ENCODE data around the gene MBOAT2. TPM values are rescaled to one million over a fixed set of nuclear protein-coding genes. Genes with fewer than 3 reads are reported as not detected.

MBOAT2 gene
- total RNA-seq, 2 donors from 2014 or later: 6.7 to 13.5 TPM

- H3K4me1 ChIP-seq: no peaks in the 10 kb centered on the region
- no peak overlapping the region for H3K27ac ChIP-seq
- H3K27me3 ChIP-seq: no peaks in the 10 kb centered on the region
- intact Hi-C loops (cut with DNase I): no loop called here
- ATAC-seq: no peak
- no peak overlapping the region for H3K4me3 ChIP-seq
- DNase-seq: no peak
- H3K9me3 ChIP-seq: no peaks in the 10 kb centered on the region
- H3K36me3 ChIP-seq (replicated peaks in 1 of 2; ENCODE audit: insufficient read depth in 1 of 2, low read depth in 2 of 2): no peaks in the 10 kb centered on the region
- TF ChIP-seq, protein P1, sequence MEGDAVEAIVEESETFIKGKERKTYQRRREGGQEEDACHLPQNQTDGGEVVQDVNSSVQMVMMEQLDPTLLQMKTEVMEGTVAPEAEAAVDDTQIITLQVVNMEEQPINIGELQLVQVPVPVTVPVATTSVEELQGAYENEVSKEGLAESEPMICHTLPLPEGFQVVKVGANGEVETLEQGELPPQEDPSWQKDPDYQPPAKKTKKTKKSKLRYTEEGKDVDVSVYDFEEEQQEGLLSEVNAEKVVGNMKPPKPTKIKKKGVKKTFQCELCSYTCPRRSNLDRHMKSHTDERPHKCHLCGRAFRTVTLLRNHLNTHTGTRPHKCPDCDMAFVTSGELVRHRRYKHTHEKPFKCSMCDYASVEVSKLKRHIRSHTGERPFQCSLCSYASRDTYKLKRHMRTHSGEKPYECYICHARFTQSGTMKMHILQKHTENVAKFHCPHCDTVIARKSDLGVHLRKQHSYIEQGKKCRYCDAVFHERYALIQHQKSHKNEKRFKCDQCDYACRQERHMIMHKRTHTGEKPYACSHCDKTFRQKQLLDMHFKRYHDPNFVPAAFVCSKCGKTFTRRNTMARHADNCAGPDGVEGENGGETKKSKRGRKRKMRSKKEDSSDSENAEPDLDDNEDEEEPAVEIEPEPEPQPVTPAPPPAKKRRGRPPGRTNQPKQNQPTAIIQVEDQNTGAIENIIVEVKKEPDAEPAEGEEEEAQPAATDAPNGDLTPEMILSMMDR (IDR thresholded peaks at IDR 0.05): no peak
- TF ChIP-seq POLR2A (IDR thresholded peaks at IDR 0.05): no peak
- 76 to 78% methylated on average over 17 of the region's 17 CpGs for WGBS, 2 donors
Observed at GRCh38 chr2:8927510-8928455, 75.7 kb downstream of the MBOAT2 start.

GRCh38 chr2:8926356-8926755 lies 77.1 kb downstream of the MBOAT2 start:
- Histone ChIP-seq H3K27ac (no peak overlapping the region), H3K9me3 (no peaks in the 10 kb centered on the region), H3K4me3 (no peak overlapping the region), H3K27me3 (no peaks in the 10 kb centered on the region), H3K36me3 (replicated peaks in 1 of 2; ENCODE audit: insufficient read depth in 1 of 2, low read depth in 2 of 2) (no peaks in the 10 kb centered on the region), H3K4me1 (no peaks in the 10 kb centered on the region)
- ATAC-seq (no peak), DNase-seq (no peak)
- TF ChIP-seq POLR2A (IDR thresholded peaks at IDR 0.05): no peak
- TF ChIP-seq, protein P1 (IDR thresholded peaks at IDR 0.05): no peak
- WGBS, 2 donors: 81 to 85% methylated on average over 8 of the region's 8 CpGs
- intact Hi-C loops (cut with DNase I): no loop called here

DNA sequence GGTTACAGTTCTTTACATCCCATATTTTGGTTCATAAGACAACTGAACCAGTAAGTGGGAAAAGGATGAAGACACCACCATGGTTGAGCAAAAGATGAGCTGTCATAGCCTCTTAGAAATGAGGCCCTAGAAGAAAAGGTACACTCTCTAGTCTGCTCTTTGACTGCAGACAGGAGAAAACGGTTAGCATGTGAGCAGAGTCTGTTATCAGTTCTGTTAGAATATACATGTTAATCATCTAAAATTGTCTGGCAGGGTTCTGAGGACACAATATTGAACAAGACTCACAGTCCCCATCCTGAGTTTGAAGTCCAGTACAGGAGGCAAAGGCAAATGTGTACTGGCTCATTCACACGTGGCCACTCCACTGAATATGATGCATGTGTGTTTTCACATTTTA lies 78.1 kb downstream of the MBOAT2 start:
- TF ChIP-seq, protein P1 (IDR thresholded peaks at IDR 0.05): no peak
- no peak for TF ChIP-seq POLR2A (IDR thresholded peaks at IDR 0.05)
- no peak for ATAC-seq

DNA sequence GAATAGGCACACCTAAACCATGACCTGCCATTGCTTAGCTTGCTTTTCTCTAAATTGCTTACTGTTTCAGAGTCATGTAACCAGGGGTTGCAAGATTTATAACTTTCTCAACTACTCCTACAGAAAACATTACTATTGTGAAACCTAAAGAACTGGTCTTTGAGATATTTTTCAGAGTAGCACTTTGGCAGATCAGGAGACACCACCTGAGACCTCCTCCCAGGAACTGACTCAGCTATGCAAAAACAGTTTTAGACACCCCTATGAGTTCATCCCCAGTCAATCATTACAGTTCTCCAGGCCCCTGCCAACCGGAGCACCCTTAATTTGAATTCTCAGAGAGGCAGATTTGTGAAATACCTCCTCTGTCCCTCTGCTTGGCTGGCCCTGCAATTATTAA lies 80.3 kb downstream of the MBOAT2 start:
- H3K9me3 ChIP-seq: no peaks in the 10 kb centered on the region
- TF ChIP-seq, protein P1 (IDR thresholded peaks at IDR 0.05): no peak
- TF ChIP-seq POLR2A (IDR thresholded peaks at IDR 0.05): no peak
- no peaks in the 10 kb centered on the region for H3K36me3 ChIP-seq (replicated peaks in 1 of 2; ENCODE audit: insufficient read depth in 1 of 2, low read depth in 2 of 2)
- H3K4me3 ChIP-seq: no peak overlapping the region
- H3K27ac ChIP-seq: no peak overlapping the region
- DNase-seq (no peak), ATAC-seq (no peak)
- intact Hi-C loops (cut with DNase I): no loop called here
- WGBS, 2 donors: 92 to 95% methylated on average over 1 of the region's 1 CpG
- no peaks in the 10 kb centered on the region for H3K27me3 ChIP-seq
- no peaks in the 10 kb centered on the region for H3K4me1 ChIP-seq

More for the DNA sequence above, 78.1 kb downstream of the MBOAT2 start:
- intact Hi-C loops (cut with DNase I): no loop called here
- no peak overlapping the region for H3K4me3 ChIP-seq
- H3K27me3 ChIP-seq: no peaks in the 10 kb centered on the region
- H3K9me3 ChIP-seq: no peaks in the 10 kb centered on the region
- H3K27ac ChIP-seq: no peak overlapping the region
- DNase-seq: no peak
- H3K36me3 ChIP-seq (replicated peaks in 1 of 2; ENCODE audit: insufficient read depth in 1 of 2, low read depth in 2 of 2): no peaks in the 10 kb centered on the region
- 61 to 62% methylated on average over 2 of the region's 2 CpGs for WGBS, 2 donors
- H3K4me1 ChIP-seq: no peaks in the 10 kb centered on the region

Measured in body of pancreas (tissue), 4 donors.